Esophagus squamous epithelium (tissue), 5 donors: Measurements from ENCODE around the gene LIM2. TPM values are rescaled to one million over a fixed set of nuclear protein-coding genes. Genes with fewer than 3 reads are reported as not detected.

ENCODE experiments used
- DNase-seq: peaks from one replicate; lab custom pipeline; 2025; lab: John Stamatoyannopoulos, UW
- H3K27ac ChIP-seq, 4 donors: fragments of 200-600 bp; sonication (generic); one replicate each; pipeline ENCODE4 v1.5.1; 2016 to 2019; ENCODE audit warnings: mild to moderate bottlenecking in 1 of 4
- H3K27me3 ChIP-seq, 4 donors: fragments of 200-600 bp; sonication (generic); 1 replicate in 3 of 4; 2 replicates in 1 of 4; pipeline versions ENCODE4 v1.5.1 to v1.6.0; 2017 to 2021; ENCODE audit warnings: antibody characterized with exemption in 1 of 4
- H3K36me3 ChIP-seq, 3 donors: fragments of 200-600 bp; sonication (generic); one replicate each; pipeline ENCODE4 v1.5.1; 2016 to 2019
- H3K4me1 ChIP-seq, 3 donors: fragments of 200-600 bp; sonication (generic); one replicate each; pipeline ENCODE4 v1.5.1; 2017 to 2019
- H3K4me3 ChIP-seq, 4 donors: fragments of 200-600 bp; sonication (generic); 1 replicate in 3 of 4; 2 replicates in 1 of 4; pipeline ENCODE4 v1.5.1; 2016 to 2019; ENCODE audit warnings: mild to moderate bottlenecking in 2 of 4, moderate library complexity in 1 of 4
- H3K9me3 ChIP-seq, 3 donors: fragments of 200-600 bp; sonication (generic); one replicate each; pipeline ENCODE4 v1.5.1; 2016 to 2019
- POLR2A ChIP-seq, 4 donors: fragments of 450-650 bp; IDR thresholded peaks; one replicate each; pipeline ENCODE4 v1.6.1; 2017; ENCODE audit warnings: antibody characterized with exemption in 4 of 4, mild to moderate bottlenecking in 4 of 4, moderate library complexity in 3 of 4
- WGBS, 2 donors: methylation state at CpG; one replicate each; pipeline ENCODE4 v1.1.5; 2018; 5-methylcytosine and 5-hydroxymethylcytosine counted together
- intact Hi-C: fragments of 100-400 bp; cut with DNase I; formaldehyde crosslinking; loops from one replicate; pipeline ENCODE4 v1.15.0; 2022
- total RNA-seq, 4 donors: library from RNA; depleted of rRNA; stranded (reverse); fragments of >200 nt; gene quantifications; one replicate each; pipeline ENCODE4 v1.1.0, GENCODE V29; 2016
- TF ChIP-seq, protein P1 (sequence below), 6 experiments: fragments of 450-650 bp in 4 of 6; fragments of 200-600 bp in 2 of 6; sonication (generic) in 2 of 6; IDR thresholded peaks; one replicate each; pipeline ENCODE4 v1.5.1; 2016 to 2019; ENCODE audit warnings: antibody characterized with exemption in 6 of 6, mild to moderate bottlenecking in 4 of 6, moderate library complexity in 4 of 6
- donor health status: DM: yes; HTN: yes; CAD: no.

Gene LIM2
- total RNA-seq, 4 donors from 2014 or later, result not detected

DNA sequence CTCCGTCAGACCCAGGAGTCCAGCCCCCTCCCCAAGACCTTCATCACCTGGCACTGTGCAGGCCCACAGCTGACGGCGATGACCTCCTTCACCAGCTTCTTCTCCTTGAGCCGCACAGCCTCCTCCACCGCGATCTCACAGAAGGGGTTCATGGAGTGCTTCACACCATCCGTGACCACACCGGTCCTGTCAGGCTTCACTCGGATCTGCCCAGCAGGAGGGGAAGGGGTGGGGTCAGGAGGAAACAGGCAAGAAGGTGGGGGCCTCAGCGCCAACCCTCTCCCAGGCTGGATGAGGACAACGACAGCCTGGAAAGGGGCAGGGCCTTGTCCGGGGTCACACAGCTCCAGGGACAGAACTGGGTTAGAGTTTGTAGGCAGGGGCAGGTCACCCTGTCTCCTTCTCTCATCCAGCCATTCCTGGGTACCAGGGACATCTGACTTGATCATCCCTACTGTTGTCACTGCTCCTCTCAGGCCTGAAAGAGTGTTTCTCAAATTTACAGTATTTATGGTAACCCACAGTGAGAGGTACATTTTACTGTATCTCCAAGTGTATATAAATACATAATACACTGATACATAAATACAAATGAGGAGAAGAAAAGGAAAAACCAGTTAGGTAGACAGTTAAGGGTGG lies 33.6 kb downstream of the LIM2 start:
- no peak for DNase-seq
- Histone ChIP-seq H3K4me1 (peaks cover 0 to 37% (median 17%) of the 10 kb centered on the region in 3 donors), H3K27me3 (no peaks in the 10 kb centered on the region), H3K27ac (no peak overlapping the region), H3K9me3 (no peaks in the 10 kb centered on the region), H3K4me3 (no peak overlapping the region), H3K36me3 (peaks cover 4 to 38% (median 6%) of the 10 kb centered on the region in 3 donors)
- WGBS, 2 donors, result 74 to 79% methylated on average over 3 to 8 of the region's 12 CpGs
- intact Hi-C loops, result no loop called here
- TF ChIP-seq POLR2A (IDR thresholded peaks at IDR 0.05), result no peak
- TF ChIP-seq, protein P1, sequence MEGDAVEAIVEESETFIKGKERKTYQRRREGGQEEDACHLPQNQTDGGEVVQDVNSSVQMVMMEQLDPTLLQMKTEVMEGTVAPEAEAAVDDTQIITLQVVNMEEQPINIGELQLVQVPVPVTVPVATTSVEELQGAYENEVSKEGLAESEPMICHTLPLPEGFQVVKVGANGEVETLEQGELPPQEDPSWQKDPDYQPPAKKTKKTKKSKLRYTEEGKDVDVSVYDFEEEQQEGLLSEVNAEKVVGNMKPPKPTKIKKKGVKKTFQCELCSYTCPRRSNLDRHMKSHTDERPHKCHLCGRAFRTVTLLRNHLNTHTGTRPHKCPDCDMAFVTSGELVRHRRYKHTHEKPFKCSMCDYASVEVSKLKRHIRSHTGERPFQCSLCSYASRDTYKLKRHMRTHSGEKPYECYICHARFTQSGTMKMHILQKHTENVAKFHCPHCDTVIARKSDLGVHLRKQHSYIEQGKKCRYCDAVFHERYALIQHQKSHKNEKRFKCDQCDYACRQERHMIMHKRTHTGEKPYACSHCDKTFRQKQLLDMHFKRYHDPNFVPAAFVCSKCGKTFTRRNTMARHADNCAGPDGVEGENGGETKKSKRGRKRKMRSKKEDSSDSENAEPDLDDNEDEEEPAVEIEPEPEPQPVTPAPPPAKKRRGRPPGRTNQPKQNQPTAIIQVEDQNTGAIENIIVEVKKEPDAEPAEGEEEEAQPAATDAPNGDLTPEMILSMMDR (IDR thresholded peaks at IDR 0.05), result no peak

- H3K4me3 ChIP-seq, result no peak overlapping the region
- no peak overlapping the region for H3K27ac ChIP-seq
- WGBS, 2 donors, result 87 to 100% methylated on average over 1 to 3 of the region's 16 CpGs
Measured at GRCh38 chr19:51352783-51353360, 34.9 kb downstream of the LIM2 start.

GRCh38 chr19:51351266-51351990 lies 36.3 kb downstream of the LIM2 start:
- WGBS, 2 donors, result 85 to 97% methylated on average over 8 of the region's 11 CpGs
- H3K4me1 ChIP-seq, result peaks cover 0 to 24% (median 10%) of the 10 kb centered on the region in 3 donors
- intact Hi-C loops, result no loop called here
- no peak overlapping the region for H3K4me3 ChIP-seq
- DNase-seq, result no peak
- peak overlapping the region; percentile 69 to 82 (median 79) for H3K27ac ChIP-seq
- H3K9me3 ChIP-seq, result no peaks in the 10 kb centered on the region
- no peak for TF ChIP-seq POLR2A (IDR thresholded peaks at IDR 0.05)
- TF ChIP-seq, protein P1 (IDR thresholded peaks at IDR 0.05), result no peak
- H3K36me3 ChIP-seq, result peaks cover 4 to 59% (median 11%) of the 10 kb centered on the region in 3 donors
- no peaks in the 10 kb centered on the region for H3K27me3 ChIP-seq

More at GRCh38 chr19:51352783-51353360, 34.9 kb downstream of the LIM2 start:
- DNase-seq, result no peak
- TF ChIP-seq, protein P1 (IDR thresholded peaks at IDR 0.05), result no peak
- no peak for TF ChIP-seq POLR2A (IDR thresholded peaks at IDR 0.05)
- H3K9me3 ChIP-seq, result no peaks in the 10 kb centered on the region
- H3K27me3 ChIP-seq, result no peaks in the 10 kb centered on the region
- H3K36me3 ChIP-seq, result peaks cover 4 to 44% (median 8%) of the 10 kb centered on the region in 3 donors
- intact Hi-C loops, result no loop called here
- H3K4me1 ChIP-seq, result peaks cover 0 to 24% (median 10%) of the 10 kb centered on the region in 3 donors

DNA sequence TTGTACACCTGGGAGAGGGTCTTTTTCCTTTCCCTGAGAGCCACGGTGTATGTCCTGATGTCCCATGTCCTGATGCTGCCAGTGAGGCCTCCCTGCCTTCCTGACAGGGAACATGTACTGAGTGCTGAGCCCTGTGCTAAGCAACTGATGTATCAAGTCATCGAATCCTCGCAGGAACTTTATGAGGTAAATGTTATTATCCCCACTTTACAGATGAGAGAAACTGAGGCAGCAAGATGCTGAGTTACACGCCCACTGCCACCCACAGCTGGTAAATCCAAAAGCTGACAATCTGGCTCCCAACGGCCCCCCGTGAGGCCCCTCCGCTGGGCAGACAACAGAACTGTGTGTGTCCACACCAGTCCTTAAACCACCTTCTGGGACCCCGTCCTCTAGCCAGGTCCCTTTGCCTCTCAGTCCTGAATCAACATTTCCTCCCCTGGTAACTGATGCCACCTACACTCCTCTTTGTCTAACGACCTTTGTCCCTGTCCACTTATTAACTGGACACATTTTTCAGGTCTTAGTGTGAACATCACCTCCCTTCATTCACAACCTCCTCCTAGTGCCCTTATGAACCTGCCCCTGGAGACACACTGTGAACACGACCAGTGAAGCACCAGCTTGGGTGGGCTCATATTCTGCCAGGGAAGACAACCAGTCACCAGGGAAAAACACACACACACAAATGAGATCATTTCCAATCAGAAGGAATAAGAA lies 40.4 kb downstream of the LIM2 start:
- Histone ChIP-seq H3K27ac (no peak overlapping the region), H3K4me3 (no peak overlapping the region), H3K4me1 (peaks cover 0 to 40% (median 10%) of the 10 kb centered on the region in 3 donors), H3K36me3 (peaks cover 4 to 77% (median 11%) of the 10 kb centered on the region in 3 donors), H3K9me3 (no peaks in the 10 kb centered on the region), H3K27me3 (no peaks in the 10 kb centered on the region)
- 67 to 85% methylated on average over 10 of the region's 10 CpGs for WGBS, 2 donors
- TF ChIP-seq, protein P1 (IDR thresholded peaks at IDR 0.05), result no peak
- TF ChIP-seq POLR2A (IDR thresholded peaks at IDR 0.05), result no peak
- no peak for DNase-seq
- intact Hi-C loops, result no loop called here
